NCI-H2227 (cell line): ENCODE results near the gene SDE2.
"Not testable (repeated sequence)": the region's sequence is repeated elsewhere in the genome, so short reads cannot be mapped to it uniquely, and the experiment has no call there.

Source experiments
- DNase-seq: peaks from one replicate; lab custom pipeline; 2025; ENCODE audit not compliant: unreplicated experiment; lab: John Stamatoyannopoulos, UW

The SDE2 gene

DNA sequence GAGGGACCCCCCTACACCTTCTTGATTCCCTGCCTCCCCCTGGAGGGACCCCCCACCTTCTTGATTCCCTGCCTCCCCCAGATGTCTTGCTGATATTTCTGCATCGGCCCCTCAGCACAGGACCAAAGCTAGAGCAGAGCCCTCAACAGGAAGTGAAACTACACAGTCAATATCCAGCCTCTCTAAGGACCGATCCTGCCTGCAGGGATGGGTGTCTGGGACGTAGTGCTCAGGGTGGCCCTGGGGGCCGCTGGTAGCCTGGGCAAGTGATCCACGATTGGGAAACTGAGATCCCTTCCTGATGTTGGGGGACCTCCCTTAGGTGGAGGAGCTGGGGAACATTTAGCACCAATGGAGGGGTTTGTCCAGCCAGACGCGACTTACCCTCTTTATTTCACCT lies 54.2 kb downstream of the SDE2 start:
- no peak for DNase-seq

DNA sequence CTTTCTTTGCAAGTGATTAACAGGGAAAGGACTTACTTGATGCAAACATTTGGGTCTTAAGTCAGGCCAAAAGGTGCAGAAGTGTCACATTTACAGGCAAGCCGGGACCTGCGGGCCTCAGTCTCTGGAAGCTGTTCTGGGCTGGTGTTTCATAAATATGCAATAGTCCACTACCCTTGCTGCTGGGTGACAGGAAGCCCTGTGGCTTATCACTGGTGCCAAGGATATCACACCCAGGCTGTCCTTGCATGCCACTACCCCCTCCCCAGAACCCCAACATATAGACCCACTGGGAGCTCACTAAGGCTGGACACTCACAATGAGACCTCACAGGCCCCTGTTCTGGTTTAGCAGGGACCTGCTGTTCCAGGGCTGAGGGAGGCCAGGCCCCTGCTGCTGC lies 54.8 kb downstream of the SDE2 start:
- no peak for DNase-seq

DNA sequence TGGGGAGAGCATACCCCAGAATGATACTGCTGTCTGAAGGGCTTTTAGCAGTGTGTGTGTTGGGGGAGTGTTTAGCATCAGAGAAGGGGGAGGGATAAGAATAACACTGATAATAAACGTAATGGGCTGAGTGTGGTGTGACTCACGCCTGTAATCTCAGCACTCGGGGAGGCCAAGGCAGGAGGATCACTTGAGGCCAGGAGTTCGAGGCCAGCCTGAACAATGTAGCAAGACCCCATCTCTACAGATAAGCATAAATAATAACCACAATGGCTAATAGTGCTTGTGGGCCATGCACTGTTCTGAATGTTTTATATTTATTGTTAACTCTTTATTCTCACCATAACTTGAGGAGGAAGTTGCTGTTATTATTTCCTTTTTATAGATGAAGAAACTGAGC lies 55.6 kb downstream of the SDE2 start:
- DNase-seq, result no peak

DNA sequence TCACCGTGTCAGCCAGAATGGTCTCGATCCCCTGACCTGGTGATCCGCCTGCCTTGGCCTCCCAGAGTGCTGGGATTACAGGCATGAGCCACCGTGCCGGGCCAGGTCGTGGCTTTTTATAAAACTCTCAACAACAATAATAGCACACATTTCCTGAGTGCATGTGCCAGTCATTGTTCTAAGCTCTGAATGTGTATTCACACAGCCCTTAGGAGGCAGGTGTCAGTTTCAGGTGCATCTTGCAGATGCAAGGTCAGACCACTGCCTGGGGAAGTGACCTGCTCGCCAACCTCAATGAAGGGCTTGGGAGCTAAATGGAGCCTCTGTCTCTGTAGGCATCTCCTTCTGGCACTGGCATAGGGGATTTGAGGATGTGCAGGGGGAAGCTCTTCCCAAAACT lies 56.6 kb downstream of the SDE2 start:
- no peak for DNase-seq

DNA sequence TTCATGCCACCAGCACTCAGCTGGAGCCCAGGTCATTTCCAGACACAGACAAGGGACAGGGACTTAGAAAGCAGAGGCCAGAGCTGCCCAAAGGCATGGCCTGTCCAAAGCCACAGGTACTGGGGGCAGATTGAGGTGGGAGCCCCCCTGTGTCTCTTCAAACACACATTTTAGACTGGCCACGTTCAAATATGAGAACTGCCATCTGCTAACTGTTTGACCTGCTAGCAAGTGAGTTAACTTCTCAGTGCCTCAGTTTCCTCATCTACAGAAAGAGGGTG lies 57.3 kb downstream of the SDE2 start:
- DNase-seq, result no peak

DNA sequence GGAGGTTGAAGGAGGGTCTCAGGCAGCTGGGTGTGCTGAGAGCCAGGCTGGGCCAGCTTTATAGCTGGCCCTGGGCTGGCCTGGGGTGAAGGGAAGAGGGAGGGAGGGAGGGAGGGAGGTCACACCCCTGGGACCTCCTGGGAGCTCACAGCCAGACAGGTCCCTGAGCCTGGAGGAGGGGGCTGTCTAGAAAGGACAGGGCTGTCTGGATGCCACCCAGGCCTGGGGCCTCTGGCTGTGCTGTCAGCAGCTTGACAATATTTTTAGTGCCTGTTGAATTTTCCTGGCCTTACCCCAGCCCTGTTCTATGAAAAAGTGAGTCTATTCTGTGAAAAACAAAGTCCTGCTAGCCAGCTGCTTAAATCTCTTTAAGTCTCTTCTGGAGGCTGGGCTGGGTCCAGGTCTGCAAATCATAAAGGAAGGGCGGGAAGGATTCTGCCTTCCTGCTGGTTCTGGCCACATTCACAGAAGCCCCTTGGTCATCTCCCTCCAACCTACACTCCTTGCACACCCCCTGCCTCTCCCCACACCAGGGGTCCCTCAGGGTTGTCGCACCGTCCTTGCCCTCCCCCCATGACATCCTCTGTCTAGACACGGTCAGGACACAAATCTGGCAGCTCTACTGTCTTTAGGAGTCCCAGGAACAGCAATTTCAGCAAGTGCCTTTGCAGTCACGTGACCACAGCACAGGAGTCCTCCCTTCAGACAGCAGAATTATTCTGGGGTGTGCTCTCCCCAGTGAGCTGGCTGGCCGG lies 57.8 kb downstream of the SDE2 start, which contains the start of gene LEFTY2:
TSS of gene LEFTY2 (minus strand) at position 34 of the 755 bp plus-strand sequence. CDS start 80 bp downstream, outside the sequence.
- no peak for DNase-seq

DNA sequence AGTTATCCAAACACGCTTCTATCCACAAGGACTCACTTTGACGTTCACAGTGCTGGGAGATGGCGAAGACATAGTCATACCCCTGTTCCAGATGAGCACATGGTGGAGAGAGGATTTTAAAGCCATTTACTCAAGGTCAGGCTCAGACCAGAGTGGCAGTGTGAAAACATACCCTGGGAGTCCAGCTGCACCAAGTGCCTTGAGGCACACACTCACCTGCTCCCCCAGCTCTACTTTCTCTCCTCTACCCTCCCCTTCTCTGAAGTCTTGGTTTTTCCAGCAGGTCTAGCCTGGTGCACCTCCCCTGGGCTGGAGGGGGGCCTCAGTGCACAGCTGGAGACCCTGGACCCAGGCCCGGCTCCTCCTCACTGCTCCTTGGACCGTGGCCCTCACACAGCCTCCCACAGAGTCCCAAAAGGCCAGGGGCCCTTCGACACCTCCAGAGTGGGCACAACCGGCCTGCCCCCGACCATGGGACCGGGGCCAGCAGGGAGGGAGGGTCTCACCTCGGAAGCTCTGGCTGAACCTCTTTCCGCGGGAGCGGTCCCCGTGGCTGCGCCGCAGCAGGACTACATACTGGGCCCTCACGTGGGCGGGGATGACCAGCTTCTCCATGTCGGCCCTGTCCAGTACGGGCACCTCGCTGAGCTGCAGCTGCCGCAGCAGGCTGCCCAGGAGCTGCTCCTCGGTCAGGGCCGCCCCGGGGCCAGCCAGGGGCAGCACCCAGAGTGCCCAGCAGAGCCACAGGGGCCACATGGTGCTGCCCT lies 58.6 kb downstream of the SDE2 start:
- DNase-seq, result no peak

DNA sequence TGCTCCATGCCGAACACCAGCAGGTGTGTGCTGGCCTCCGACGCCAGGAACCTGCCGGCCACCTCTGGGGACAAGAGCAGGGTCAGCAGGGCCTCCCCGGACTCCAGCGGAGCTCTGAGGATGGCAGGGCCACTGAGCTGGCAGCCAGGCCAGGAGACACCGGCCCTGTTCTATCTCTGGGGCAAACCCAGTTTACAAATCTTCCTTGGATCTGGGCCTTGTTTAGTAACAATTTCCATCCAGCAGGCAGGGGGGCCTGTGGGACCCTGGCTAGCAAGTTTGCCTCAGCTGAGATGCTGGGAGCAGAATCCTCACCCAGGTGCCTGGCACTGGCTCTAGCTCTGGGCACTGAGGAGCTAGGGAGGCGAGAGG lies 59.2 kb downstream of the SDE2 start:
- DNase-seq, result not testable (repeated sequence)

DNA sequence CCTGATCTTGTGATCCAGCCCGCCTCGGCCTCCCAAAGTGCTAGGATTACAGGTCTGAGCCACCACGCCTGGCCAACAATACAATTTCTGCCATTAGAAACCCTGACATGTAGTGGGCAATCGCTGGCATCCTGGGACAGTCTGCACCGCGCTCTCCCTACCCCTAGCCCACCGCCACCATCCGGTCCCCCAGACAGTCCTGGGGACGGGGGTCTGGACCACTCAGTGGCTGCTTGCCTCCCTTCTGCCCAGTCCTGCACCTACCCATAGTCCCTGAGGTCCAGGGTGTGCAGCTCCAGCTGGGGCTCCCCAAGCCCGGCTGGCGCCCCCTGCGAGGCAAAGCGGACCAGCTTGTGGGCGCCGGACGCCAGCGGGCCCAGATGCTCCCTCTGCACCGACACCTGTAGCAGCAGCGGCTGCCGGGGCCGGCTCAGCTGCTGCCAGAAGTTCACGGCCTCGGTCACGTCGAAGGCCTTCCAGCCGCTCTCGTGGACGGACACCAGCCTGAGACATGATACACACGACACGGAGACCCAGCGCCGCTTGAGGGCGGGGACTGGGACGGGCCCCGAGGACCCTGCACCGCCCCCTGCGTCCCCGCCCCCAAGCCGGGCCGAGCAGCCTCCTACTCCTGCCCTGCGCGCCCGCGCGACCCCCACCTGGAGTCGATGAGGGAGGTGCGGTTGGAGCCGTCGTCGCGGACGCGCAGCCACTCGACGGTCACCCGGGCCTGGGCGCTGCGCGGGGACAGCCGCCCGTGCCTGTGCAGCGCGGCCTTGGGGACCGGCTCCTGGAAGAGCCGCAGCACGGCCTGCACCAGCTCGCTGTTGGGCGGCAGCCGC lies 59.8 kb downstream of the SDE2 start:
- not testable (repeated sequence) for DNase-seq

DNA sequence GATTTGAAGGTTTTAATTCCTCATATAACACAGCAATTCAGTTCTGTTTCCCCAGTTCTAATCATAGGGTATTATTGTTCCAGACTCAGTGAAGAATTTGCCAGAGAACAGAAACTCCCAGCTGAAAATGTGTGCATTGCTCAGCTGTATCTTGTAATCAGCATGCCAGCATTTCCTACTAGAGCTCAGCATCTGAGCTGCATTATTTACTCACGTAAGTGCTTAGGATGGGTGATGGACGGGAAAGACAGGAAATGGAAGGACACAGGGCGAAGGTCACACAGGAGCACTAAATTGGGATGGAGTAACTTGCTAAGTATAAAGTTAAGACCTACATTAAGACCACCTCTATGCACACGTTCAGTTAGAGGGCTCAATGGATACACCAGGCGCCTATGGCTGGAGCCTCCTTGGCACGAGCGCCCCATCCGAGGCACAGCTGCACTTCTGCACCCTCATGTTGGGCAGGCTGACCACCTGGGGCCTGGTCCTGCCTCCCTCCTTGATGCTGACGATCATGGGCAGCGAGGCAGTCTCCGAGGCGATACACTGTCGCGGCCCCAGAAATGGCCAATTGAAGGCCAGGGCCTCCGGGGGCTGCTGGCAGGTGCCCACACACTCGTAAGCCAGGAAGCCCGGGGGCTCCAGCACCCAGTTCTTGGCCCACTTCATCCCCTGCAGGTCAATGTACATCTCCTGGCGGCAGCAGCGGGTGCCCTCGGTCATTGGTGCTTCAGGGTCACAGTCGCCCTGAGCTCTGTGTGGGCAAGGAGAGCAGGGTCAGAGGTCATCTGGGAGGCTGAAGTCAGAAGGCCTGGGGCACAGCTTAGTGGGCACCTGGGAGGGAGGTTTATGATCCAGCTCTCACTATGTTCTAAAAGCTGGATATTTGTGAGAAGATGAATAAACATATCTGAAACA lies 61.8 kb downstream of the SDE2 start:
- no peak for DNase-seq

DNA sequence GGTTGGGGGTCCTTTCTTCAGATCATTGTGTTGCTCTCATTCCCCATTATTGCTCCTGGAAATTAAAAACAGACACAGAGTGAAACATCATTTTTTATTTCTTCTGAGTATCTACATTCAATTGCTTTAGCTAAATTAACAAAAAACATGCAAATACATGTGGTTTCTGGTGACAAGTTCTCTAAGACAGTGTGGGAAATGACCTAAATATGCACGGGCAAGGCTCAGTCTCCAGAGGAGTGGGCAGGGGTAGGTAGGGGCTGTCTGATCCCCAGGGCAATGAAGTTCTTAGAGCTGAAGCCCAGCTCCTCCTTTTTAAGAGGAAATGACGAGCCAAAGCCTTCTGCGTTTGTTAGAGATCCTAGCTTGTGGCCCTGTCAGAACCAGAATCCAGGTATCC lies 62.6 kb downstream of the SDE2 start:
- no peak for DNase-seq

DNA sequence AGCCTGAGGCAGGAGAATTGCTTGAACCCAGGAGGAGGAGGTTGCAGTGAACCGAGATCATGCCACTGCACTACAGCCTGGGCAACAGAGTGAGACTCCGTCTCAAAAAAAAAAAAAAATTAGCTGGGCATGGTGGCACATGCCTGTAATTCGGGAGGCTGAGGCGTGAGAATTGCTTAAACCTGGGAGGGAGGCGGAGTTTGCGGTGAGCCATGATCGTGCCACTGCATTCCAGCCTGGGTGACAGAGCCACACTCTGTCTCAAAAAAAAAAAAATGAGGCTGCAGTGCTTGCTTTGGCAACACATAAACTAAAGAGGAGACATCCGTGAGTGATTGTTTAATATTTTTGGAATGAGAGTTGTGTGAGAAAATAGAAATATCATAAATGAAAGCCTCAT lies 63.1 kb downstream of the SDE2 start:
- DNase-seq, result not testable (repeated sequence)

DNA sequence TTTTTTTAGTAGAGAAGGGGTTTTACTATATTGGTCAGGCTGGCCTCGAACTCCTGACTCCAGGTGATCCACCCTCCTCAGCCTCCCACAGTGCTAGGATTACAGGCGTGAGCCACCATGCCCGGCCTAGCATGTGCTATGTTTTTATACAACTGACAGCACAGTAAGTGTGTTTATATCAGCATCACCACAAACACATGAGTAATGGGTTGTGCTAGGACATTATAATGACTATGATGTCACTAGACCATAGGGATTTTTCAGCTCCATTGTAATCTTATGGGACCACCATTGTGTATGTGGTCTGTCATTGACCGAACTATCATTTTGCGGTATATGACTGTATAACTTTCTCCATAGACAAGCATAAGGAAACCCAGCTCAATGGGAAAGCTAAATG lies 64.4 kb downstream of the SDE2 start:
- DNase-seq, result no peak

DNA sequence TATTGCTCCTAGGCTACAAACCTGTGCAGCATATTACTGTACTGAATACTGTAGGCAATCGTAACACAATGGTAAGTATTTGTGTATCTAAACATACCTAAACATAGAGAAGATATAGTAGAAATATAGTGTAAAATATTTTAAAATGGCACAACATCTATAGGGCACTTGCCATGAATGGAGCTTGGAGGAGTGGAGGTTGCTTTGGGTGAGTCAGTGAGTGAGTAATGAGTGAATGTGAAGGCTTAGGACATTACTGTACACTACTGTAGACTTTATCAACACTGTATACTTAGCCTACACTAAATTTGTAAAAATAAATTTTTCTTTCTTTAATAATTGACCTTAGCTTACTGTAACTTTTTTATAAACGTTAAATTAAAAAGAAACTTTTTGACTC lies 66.1 kb downstream of the SDE2 start:
- no peak for DNase-seq
